ENCODE data around the gene FXYD5.
"Not testable (repeated sequence)": the region's sequence is repeated elsewhere in the genome, so short reads cannot be mapped to it uniquely, and the experiment has no call there.

The FXYD5 gene

GRCh38 chr19:35179830-35180229 is 25.3 kb downstream of the FXYD5 start:
- DNase-seq (ENCODE audit: low spot score): no peak

DNA sequence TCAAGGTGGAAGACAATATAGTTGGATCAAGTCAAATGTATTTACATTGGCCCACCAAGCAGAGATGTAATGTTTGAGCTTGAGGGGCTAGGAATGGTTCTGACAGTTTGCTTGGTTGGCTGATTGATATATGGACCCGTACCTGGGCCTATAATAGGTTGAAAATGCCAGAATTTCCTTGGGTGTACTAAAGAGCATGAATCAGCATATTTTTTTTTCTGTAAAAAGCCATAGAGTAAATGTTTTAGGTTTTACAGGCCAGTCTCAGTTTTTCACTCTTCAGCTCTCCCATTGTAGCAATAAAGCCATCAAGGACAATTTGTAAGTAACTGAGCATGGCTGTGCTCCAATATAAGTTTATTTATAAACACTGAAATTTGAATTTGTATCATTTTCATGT is 26.9 kb downstream of the FXYD5 start:
- no peak for DNase-seq (ENCODE audit: low spot score)

DNA sequence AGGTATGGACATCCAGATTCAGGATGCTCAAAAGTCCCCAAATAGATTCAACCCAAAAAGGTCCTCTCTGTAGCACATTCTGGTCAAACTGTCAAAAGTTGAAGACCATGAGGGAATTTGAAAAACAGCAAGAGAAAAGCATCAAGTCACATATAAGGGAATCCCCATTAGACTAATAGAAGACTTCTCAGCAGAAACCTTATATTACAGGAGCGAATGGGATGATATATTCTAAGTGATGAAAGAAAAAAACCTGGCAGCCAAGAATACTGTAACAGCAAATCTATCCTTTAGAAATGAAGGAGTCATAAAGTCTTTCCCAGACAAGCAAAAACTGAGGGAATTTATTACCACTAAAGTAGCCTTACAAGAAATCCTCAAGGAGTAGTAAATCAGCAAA is 29.7 kb downstream of the FXYD5 start:
- no peak for DNase-seq (ENCODE audit: low spot score)

GRCh38 chr19:35184884-35185283 is 30.3 kb downstream of the FXYD5 start:
- no peak for DNase-seq (ENCODE audit: low spot score)

DNA sequence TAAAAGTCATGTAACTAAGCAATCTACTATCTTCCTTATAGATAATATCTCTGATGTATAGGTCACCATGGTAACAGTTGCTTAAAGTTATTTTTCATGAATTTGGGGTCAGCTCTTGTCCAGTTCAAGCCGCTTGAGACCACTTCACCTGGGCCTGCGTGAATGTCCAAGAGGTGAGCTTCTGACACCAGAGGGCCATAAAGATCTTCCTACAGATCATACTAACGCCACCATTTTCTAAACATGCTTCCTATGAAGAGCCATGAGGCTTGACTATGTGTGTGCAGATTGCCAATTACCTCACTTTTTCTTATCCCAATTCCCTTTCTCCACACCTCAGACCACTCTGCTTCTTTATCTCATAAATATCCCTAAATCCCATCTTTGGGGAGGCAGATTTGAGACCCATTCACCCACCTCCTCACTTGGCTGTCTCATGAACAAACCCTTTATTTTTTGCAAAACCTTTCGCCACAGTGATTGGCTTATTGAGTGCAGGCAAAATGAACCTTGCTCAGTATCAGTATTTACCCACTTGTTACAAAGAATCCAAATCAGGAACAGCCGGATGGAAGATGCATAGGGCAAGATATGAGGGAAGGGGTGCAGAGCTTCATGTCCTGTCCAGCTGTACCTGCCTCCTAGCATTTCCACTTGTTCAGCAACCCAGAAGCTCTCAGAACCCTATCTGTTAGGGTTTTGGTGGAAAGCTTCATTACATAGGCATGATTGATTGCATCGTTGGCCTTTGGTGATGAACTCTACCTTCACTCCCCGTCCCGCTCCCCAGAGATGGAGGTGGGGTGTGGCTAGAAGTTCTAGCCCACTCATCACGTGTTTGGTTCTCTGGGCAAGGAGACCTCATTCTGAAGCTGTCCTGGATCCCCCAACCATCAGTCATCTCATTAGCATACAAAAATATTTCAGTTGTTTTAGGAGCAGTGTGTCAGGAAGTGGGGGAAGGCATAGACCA is 39.8 kb downstream of the FXYD5 start:
- no peak for DNase-seq (ENCODE audit: low spot score)

- DNase-seq (ENCODE audit: low spot score): no peak
Measured at GRCh38 chr19:35195830-35196229, 41.3 kb downstream of the FXYD5 start.

DNA sequence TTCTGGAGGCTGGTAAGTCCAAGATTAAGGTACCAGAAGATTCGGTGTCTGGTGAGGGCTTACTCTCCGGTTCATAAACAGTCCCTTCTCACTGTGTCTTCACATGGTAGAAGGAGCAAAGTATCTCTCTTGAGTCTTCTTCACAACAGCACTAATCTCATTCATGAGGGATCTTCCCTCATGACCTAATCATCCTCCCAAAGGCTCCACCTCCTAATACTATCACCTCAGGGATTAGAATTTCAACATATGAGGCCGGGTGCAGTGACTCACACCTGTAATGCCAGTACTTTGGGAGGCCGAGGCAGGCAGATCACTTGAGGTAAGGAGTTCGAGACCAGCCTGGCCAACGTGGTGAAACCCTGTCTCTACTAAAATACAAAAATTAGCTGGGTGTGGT is 42.3 kb downstream of the FXYD5 start:
- not testable (repeated sequence) for DNase-seq (ENCODE audit: low spot score)

GRCh38 chr19:35199481-35199880 is 44.9 kb downstream of the FXYD5 start:
- no peak for DNase-seq (ENCODE audit: low spot score)

DNA sequence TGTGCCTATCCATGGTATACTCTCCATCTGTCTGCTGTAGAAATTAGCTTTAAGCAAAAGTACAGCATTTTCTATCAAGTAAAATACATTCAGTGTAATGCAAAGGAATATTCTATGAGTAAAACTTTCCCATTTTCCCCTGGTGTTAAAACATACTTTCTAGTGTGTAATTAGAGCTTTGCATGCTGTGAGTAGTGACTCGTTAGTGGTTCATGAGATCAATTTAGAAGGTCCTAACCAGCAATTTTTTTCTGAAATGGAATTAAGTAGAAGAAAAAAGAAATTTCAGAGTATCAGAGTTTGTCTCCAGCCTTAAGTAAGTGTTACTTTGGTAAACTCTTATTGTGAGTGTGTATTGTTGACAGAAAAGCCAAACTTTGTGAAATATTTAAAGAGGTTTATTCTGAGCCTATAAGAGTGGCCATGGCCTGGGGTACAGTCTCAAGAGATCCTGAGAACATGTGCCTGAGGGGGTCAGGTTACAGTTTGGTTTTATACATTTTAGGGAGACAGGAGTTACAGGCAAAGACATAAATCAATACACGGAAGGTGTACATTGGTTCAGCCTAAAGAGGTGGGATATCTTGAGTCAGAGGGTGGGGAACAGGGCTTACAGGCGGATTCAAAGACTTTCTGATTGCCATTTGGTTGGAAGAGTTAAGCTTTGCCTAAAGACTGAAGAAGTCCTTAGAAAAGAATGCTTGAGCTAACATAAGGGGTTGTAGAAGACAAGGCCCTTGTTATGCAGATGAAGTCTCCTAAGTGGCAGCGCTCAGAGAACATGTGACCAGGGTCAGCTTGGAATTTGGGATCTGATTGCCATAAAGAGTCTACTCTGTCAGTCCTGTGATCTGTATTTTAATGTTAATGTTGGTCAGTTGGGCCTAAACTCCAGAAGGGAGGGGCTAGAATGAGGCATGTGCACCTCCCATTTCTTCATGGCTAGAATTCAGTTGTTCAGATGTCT is 48.5 kb downstream of the FXYD5 start:
- DNase-seq (ENCODE audit: low spot score): no peak

DNA sequence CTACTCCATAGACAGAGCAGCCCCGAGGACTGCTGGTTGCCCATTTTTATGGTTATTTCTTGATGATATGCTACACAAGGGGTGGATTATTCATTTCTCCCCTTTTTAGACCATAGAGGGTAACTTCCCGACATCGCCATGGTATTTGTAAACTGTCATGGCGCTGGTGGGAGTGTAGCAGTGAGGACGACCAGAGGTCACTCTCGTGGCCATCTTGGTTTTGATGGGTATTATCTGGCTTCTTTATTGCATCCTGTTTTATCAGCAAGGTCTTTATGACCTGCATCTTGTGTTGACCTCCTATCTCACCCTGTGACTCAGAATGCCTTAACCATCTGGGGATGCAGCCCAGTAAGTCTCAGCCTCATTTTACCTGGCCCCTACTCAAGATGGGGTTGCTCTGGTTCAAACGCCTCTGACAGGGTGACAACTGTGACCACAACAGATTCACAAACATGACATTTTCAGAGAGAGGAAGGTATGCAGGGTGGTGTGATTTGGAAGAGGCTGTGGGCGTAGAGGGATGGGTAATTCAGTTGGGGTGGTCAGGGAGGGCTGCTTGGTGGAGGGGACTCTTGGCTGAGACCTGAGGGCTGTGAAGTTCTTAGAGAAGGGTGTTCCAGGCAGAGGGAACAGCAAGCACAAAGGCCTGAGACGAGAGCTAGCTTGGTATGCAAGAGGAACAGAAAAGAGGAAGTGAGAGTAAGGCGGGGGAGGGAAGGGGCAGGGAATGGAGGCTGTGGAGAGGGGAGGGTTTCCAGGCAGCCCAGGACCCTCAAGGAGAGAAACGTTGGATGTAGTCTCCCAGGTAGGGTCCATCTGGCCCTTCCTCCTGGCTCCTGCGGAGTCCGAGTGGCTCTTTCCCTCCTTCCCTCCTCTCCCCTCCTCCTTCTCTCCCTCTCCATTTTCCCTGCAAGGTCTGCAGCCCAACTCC is 50.5 kb downstream of the FXYD5 start:
- no peak for DNase-seq (ENCODE audit: low spot score)

- no peak for DNase-seq (ENCODE audit: low spot score)
Measured at GRCh38 chr19:35205733-35206323, 51.3 kb downstream of the FXYD5 start.

DNA sequence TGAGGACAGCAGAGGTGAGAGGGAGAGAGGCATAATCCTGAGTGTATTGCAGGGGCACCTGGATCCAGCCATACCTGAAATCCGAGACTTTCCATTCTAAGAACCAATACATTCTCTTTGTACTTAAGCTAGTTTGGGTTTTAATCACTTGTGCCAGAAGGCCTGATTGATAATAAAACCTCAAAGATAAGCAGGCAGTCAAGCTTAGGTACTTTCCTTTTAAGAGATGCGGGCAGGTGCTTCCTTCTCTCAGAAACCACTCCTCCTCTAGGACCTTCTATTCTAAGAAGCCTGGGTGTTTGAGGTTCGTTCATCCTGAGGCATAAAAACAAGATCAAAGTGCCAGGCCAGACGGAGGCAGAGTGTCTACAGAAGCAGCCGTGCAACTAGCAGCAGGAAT is 51.8 kb downstream of the FXYD5 start:
- DNase-seq (ENCODE audit: low spot score): peak; percentile 82

- DNase-seq (ENCODE audit: low spot score): no peak
Measured at GRCh38 chr19:35206855-35207254, 52.3 kb downstream of the FXYD5 start.

- DNase-seq (ENCODE audit: low spot score): peak; percentile 46
Measured at GRCh38 chr19:35207391-35207871, 52.9 kb downstream of the FXYD5 start.

GRCh38 chr19:35208121-35208520 is 53.6 kb downstream of the FXYD5 start:
- no peak for DNase-seq (ENCODE audit: low spot score)

DNA sequence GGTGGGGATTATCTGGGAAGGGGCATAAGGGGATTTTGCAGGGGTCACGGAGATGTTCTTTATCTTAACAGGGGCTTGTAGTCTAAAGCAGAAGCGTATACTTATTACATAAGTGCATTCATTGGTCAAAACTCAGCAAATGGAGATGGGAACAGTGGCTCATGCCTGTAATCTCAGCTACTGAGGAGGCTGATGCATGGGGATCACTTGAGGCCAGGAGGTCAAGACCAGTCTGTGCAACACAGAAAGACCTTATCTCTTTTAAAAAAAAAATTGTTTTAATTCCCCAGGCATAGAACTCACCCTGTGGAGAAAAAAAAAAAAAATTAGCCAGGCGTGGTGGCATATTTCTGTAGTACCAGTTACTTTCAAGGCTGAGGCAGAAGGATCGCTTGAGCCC is 55.1 kb downstream of the FXYD5 start:
- DNase-seq (ENCODE audit: low spot score): no peak

GRCh38 chr19:35211545-35212230 is 57.2 kb downstream of the FXYD5 start:
- peak; percentile 90 for DNase-seq (ENCODE audit: low spot score)

GRCh38 chr19:35212241-35212640 is 57.7 kb downstream of the FXYD5 start:
- no peak for DNase-seq (ENCODE audit: low spot score)

DNA sequence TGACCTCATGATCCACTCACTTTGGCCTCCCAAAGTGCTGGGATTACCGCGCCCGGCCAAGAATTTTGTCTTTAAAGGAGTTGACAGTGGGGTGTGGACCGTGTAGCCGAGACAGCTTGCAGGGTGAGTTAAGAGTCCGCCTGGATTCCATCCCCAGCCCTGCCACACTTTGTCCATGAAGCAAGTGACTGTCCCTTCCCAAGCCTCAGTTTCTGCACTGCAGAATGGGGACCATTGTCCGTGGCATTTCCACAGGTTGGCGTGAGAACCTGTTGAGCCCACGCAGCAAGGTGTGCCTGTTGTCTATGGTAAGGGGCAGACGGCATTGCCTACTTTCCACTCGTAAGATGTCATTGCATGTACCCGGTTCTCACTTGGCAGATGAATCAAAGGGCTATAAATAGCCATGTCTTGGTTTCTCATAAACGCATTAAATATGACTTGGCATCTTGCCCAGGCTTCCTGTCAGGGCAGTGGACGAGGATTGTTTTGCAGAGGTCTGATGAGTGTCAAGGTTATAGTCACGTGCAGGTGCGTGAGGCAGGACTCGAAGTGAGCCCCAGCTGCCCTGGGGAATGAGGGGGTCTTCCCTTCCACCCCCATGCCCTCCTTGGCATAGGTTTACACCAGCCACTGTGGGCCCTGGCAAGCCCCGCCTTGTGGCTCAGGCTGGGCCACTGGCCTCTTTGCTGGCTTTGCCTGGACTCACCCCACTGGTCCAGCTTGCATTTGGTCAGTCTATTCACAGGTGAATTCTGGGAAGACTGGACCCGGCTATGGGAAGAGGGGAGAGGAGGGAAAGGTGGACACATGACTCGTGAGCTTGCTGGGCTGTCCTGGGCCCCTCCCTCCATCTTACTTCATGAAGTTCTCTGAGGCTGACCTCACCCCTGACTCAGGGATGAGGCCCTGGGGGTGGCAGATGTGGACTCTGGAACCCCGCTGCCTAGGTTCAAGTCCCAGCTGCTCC is 59.4 kb downstream of the FXYD5 start:
- peak; percentile 93 for DNase-seq (ENCODE audit: low spot score)
